Activated naive CD4-positive, alpha-beta T cell treated with Interleukin-2 at 50 U/mL for 16 hours (primary cell): ENCODE measurements around the gene SPDEF.

Source experiments
- DNase-seq: peaks from one replicate; pipeline ENCODE4 v3.0.0-alpha.2; 2020

Gene SPDEF

GRCh38 chr6:34543421-34543820 lies 12.7 kb downstream of the SPDEF start:
- no peak for DNase-seq

GRCh38 chr6:34540841-34541240 lies 15.3 kb downstream of the SPDEF start:
- DNase-seq: no peak

- DNase-seq: no peak
Measured at GRCh38 chr6:34540222-34540621, 15.9 kb downstream of the SPDEF start.

- no peak for DNase-seq
Measured at GRCh38 chr6:34539181-34539580, 16.9 kb downstream of the SPDEF start.

- DNase-seq: no peak
Measured at GRCh38 chr6:34538581-34538980, 17.5 kb downstream of the SPDEF start.

GRCh38 chr6:34537922-34538550 lies 18.1 kb downstream of the SPDEF start:
- no peak for DNase-seq

GRCh38 chr6:34536959-34537848 lies 18.9 kb downstream of the SPDEF start:
- DNase-seq: no peak

GRCh38 chr6:34536251-34536958 lies 19.7 kb downstream of the SPDEF start:
- no peak for DNase-seq

- no peak for DNase-seq
Measured at GRCh38 chr6:34535646-34536045, 20.5 kb downstream of the SPDEF start.

- DNase-seq: no peak
Measured at GRCh38 chr6:34535199-34535598, 20.9 kb downstream of the SPDEF start.

- DNase-seq: no peak
Measured at GRCh38 chr6:34534656-34535055, 21.5 kb downstream of the SPDEF start.

GRCh38 chr6:34534146-34534545 lies 22.0 kb downstream of the SPDEF start:
- DNase-seq: no peak

- DNase-seq: no peak
Measured at GRCh38 chr6:34532230-34532629, 23.9 kb downstream of the SPDEF start.

- DNase-seq: peak; percentile 9
Measured at GRCh38 chr6:34531580-34532201, 24.4 kb downstream of the SPDEF start.

GRCh38 chr6:34530753-34531365 lies 25.3 kb downstream of the SPDEF start:
- no peak for DNase-seq

- no peak for DNase-seq
Measured at GRCh38 chr6:34529665-34530327, 26.3 kb downstream of the SPDEF start.

- DNase-seq: no peak
Measured at GRCh38 chr6:34528996-34529664, 27.0 kb downstream of the SPDEF start.

- no peak for DNase-seq
Measured at GRCh38 chr6:34527751-34528670, 28.1 kb downstream of the SPDEF start.

GRCh38 chr6:34526992-34527728 lies 29.0 kb downstream of the SPDEF start:
- DNase-seq: peak; percentile 96
